Measurements from ENCODE around the gene TNRC6C. TPM values are rescaled to one million over a fixed set of nuclear protein-coding genes. Genes with fewer than 3 reads are reported as not detected.
"Not testable (repeated sequence)": the region's sequence is repeated elsewhere in the genome, so short reads cannot be mapped to it uniquely, and the experiment has no call there.

Gene TNRC6C
- total RNA-seq, 3 donors from 2014 or later (not counting 1 experiment from before 2014, with no cell fraction given): 74.3 to 100 (median 76.3) TPM

DNA sequence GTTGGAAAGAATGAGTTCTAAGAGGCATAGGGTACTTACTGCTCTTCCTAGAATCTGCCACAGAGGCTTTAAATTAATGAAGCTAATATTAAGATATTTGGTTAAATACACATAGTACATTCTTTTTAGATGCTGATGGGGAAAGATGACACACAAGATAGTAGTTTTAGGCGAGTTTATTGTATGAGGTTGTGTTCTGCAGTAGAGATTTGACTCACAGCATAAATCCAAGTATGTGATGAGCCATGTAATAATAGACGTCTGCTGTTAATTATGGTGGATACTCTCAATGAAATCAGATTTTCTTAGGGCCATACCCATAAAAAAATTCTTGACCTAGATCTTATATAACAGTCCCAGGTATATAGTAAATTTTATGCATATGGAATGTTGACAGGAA lies 8.0 kb downstream of the TNRC6C start:
- H3K4me3 ChIP-seq (ENCODE audit: low read length): no peak overlapping the region
- TF ChIP-seq, protein P1, sequence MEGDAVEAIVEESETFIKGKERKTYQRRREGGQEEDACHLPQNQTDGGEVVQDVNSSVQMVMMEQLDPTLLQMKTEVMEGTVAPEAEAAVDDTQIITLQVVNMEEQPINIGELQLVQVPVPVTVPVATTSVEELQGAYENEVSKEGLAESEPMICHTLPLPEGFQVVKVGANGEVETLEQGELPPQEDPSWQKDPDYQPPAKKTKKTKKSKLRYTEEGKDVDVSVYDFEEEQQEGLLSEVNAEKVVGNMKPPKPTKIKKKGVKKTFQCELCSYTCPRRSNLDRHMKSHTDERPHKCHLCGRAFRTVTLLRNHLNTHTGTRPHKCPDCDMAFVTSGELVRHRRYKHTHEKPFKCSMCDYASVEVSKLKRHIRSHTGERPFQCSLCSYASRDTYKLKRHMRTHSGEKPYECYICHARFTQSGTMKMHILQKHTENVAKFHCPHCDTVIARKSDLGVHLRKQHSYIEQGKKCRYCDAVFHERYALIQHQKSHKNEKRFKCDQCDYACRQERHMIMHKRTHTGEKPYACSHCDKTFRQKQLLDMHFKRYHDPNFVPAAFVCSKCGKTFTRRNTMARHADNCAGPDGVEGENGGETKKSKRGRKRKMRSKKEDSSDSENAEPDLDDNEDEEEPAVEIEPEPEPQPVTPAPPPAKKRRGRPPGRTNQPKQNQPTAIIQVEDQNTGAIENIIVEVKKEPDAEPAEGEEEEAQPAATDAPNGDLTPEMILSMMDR (IDR thresholded peaks at IDR 0.05): no peak
- Mint-ChIP-seq H3K4me3 (no peak overlapping the region), H3K9me3 (no peaks in the 10 kb centered on the region), H3K36me3 (no peaks in the 10 kb centered on the region), H3K4me1 (peaks cover 69 to 79% of the 10 kb centered on the region in 2 donors), H3K27me3 (ENCODE audit: low read depth in 2 of 2) (no peaks in the 10 kb centered on the region), H3K27ac (no peak overlapping the region)
- no peaks in the 10 kb centered on the region for H3K36me3 ChIP-seq (ENCODE audit: control insufficient read depth, insufficient read depth, low read length)
- no peaks in the 10 kb centered on the region for H3K9me3 ChIP-seq (ENCODE audit: control insufficient read depth, insufficient read depth, low read length)
- H3K4me1 ChIP-seq (ENCODE audit: control insufficient read depth, insufficient read depth, low read length): peaks cover 13% of the 10 kb centered on the region
- no peaks in the 10 kb centered on the region for H3K27me3 ChIP-seq (ENCODE audit: control insufficient read depth, insufficient read depth, low read length)
- ATAC-seq: no peak
- no peak for DNase-seq
- H3K27ac ChIP-seq (ENCODE audit: low read length): no peak overlapping the region
- 67% methylated on average over 1 of the region's 2 CpGs for WGBS (ENCODE audit: insufficient coverage)
- intact Hi-C loops (cut with micrococcal nuclease): no loop called here

DNA sequence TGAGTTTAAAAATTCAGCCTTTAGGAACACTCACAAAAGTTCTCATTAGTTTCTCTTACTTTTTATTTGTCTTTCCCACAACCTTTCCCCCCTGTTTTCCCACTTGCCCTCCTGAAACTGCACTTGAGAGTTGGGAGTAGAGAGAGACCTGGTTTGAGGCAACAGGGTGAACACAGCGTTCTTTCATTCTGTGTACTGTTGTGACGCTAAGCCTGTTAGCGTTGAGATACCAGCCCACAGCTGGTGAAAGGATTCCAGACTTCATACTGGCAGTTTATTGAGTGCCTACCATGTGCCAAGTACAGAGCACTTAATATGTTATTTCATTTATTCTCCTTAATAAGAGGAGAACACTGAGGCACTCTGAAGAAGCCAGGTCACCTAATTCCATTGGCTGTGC lies 10.3 kb downstream of the TNRC6C start:
- Histone ChIP-seq H3K4me1 (ENCODE audit: control insufficient read depth, insufficient read depth, low read length) (peaks cover 9% of the 10 kb centered on the region), H3K27ac (ENCODE audit: low read length) (no peak overlapping the region), H3K9me3 (ENCODE audit: control insufficient read depth, insufficient read depth, low read length) (no peaks in the 10 kb centered on the region), H3K36me3 (ENCODE audit: control insufficient read depth, insufficient read depth, low read length) (no peaks in the 10 kb centered on the region), H3K4me3 (ENCODE audit: low read length) (no peak overlapping the region), H3K27me3 (ENCODE audit: control insufficient read depth, insufficient read depth, low read length) (no peaks in the 10 kb centered on the region)
- intact Hi-C loops (cut with micrococcal nuclease): no loop called here
- Mint-ChIP-seq H3K27me3 (ENCODE audit: low read depth in 2 of 2) (no peaks in the 10 kb centered on the region), H3K4me1 (peaks cover 73 to 79% of the 10 kb centered on the region in 2 donors), H3K27ac (no peak overlapping the region), H3K4me3 (no peak overlapping the region), H3K36me3 (no peaks in the 10 kb centered on the region), H3K9me3 (no peaks in the 10 kb centered on the region)
- DNase-seq: no peak
- ATAC-seq: no peak
- WGBS (ENCODE audit: insufficient coverage): 95% methylated on average over 3 of the region's 3 CpGs
- TF ChIP-seq, protein P1 (IDR thresholded peaks at IDR 0.05): no peak

DNA sequence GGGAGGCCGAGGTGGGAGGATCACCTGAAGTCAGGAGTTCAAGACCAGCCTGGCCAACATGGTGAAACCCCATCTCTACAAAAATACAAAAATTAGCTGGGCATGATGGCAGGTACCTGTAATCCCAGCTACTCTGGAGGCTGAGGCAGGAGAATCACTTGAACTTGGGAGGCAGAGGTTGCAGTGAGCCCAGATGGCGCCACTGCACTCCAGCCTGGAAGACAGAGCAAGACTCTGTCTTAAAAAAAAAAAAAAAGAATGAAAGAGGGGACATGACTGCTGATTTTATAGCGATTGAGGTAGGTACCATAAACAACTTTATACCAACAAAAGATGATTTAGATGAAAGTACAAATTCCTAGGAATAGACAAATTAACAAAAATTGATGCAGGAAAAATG lies 13.8 kb downstream of the TNRC6C start:
- peaks cover 61 to 63% of the 10 kb centered on the region in 2 donors for H3K4me1 Mint-ChIP-seq
- not testable (repeated sequence) for H3K9me3 ChIP-seq (ENCODE audit: control insufficient read depth, insufficient read depth, low read length); H3K4me1 ChIP-seq (ENCODE audit: control insufficient read depth, insufficient read depth, low read length)

DNA sequence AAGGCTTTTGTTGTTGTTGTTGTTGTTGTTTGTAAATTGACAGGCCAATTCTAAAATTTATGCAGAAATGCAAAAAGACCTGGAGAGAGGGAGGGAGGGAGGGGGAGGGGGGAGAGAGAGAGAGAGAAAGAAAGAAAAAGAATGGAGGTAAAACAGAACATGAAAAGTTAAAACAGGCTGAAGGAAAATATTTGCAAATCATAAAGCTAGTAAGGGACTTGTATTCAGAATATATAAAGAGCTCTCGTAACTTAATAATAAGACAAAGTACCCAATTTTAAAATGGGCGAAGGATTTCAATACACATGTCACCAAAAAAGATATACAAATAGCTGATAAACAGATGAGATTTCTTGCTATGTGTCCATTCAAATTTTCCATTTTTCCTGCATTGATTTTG lies 15.4 kb downstream of the TNRC6C start:
- H3K27me3 Mint-ChIP-seq (ENCODE audit: low read depth in 2 of 2): no peaks in the 10 kb centered on the region

More for the DNA sequence above, 13.8 kb downstream of the TNRC6C start:
- H3K36me3 ChIP-seq (ENCODE audit: control insufficient read depth, insufficient read depth, low read length); H3K27me3 Mint-ChIP-seq (ENCODE audit: low read depth in 2 of 2); DNase-seq; H3K4me3 Mint-ChIP-seq; H3K27ac ChIP-seq (ENCODE audit: low read length); H3K27me3 ChIP-seq (ENCODE audit: control insufficient read depth, insufficient read depth, low read length); ATAC-seq; intact Hi-C loops (cut with micrococcal nuclease); H3K4me3 ChIP-seq (ENCODE audit: low read length); H3K36me3 Mint-ChIP-seq; H3K9me3 Mint-ChIP-seq: not testable (repeated sequence)
- peak overlapping the region; percentile 12 to 19 for H3K27ac Mint-ChIP-seq
- 97% methylated on average over 2 of the region's 3 CpGs for whole genome bisulfite sequencing (ENCODE audit: insufficient coverage)

More for the DNA sequence above, 15.4 kb downstream of the TNRC6C start:
- Histone ChIP-seq H3K27ac (ENCODE audit: low read length) (no peak overlapping the region), H3K9me3 (ENCODE audit: control insufficient read depth, insufficient read depth, low read length) (no peaks in the 10 kb centered on the region), H3K36me3 (ENCODE audit: control insufficient read depth, insufficient read depth, low read length) (no peaks in the 10 kb centered on the region), H3K4me1 (ENCODE audit: control insufficient read depth, insufficient read depth, low read length) (peaks cover 4% of the 10 kb centered on the region), H3K4me3 (ENCODE audit: low read length) (no peak overlapping the region), H3K27me3 (ENCODE audit: control insufficient read depth, insufficient read depth, low read length) (no peaks in the 10 kb centered on the region)
- Mint-ChIP-seq H3K4me1 (peaks cover 62 to 66% of the 10 kb centered on the region in 2 donors), H3K9me3 (no peaks in the 10 kb centered on the region), H3K4me3 (no peak overlapping the region), H3K27ac (peak overlapping the region; percentile 8 to 37), H3K36me3 (no peaks in the 10 kb centered on the region)
- TF ChIP-seq, protein P1 (IDR thresholded peaks at IDR 0.05): no peak
- WGBS (ENCODE audit: insufficient coverage): no CpG with 5 or more reads among the region's 2 CpGs
- no peak for DNase-seq
- intact Hi-C loops (cut with micrococcal nuclease): no loop called here
- ATAC-seq: no peak
